Prostate gland (tissue), 2 donors: ENCODE measurements around the gene HSPE1. TPM values are rescaled to one million over a fixed set of nuclear protein-coding genes. Genes with fewer than 3 reads are reported as not detected.

Experiments used
- DNase-seq: peaks from one replicate; pipeline ENCODE4 v3.0.0-alpha.2; 2019; ENCODE audit warnings: low spot score
- H3K27ac ChIP-seq, 2 donors: fragments of 200-600 bp; sonication (generic); 2 replicates each; pipeline ENCODE4 v1.5.1; 2017 to 2019
- H3K27me3 ChIP-seq: fragments of 200-600 bp; sonication (generic); replicated peaks from 2 replicates; pipeline ENCODE4 v1.5.1; 2019; ENCODE audit not compliant: insufficient read depth
- H3K36me3 ChIP-seq, 2 donors: fragments of 200-600 bp; sonication (generic); 1 replicate in 1 of 2; 2 replicates in 1 of 2; pipeline versions ENCODE4 v1.5.1 to v1.8.1; 2017 to 2019
- H3K4me1 ChIP-seq: fragments of 200-600 bp; sonication (generic); replicated peaks from 2 replicates; pipeline ENCODE4 v1.5.1; 2019
- H3K4me3 ChIP-seq, 2 donors: fragments of 200-600 bp; sonication (generic); 2 replicates each; pipeline ENCODE4 v1.5.1; 2017 to 2019
- H3K9me3 ChIP-seq: fragments of 200-600 bp; sonication (generic); 2 replicates; pipeline ENCODE4 v1.5.1; 2017
- POLR2A ChIP-seq: fragments of 450-650 bp; IDR thresholded peaks from one replicate; pipeline ENCODE4 v1.6.1; 2016; ENCODE audit warnings: antibody characterized with exemption, mild to moderate bottlenecking
- POLR2AphosphoS5 ChIP-seq: sonication (generic); formaldehyde crosslinking; IDR thresholded peaks from one replicate; pipeline ENCODE4 v1.6.1; 2017; ENCODE audit warnings: antibody characterized with exemption
- WGBS: methylation state at CpG from one replicate; pipeline ENCODE4 v1.1.5; 2018; 5-methylcytosine and 5-hydroxymethylcytosine counted together
- intact Hi-C: fragments of 100-400 bp; cut with DNase I; formaldehyde crosslinking; loops from one replicate; pipeline ENCODE4 v1.14.2; 2022
- total RNA-seq, 2 donors: library from RNA; depleted of rRNA; stranded (reverse); fragments of >200 nt; gene quantifications; one replicate each; pipeline ENCODE4 v1.1.0, GENCODE V29; 2016
- TF ChIP-seq, protein P1 (sequence below), 4 experiments: fragments of 200-600 bp in 2 of 4; fragments of 450-650 bp in 2 of 4; sonication (generic) in 2 of 4; IDR thresholded peaks; 1 replicate in 3 of 4; 2 replicates in 1 of 4; pipeline ENCODE4 v1.5.1; 2016 to 2019; ENCODE audit warnings: antibody characterized with exemption in 4 of 4, mild to moderate bottlenecking in 2 of 4, moderate library complexity in 2 of 4

The HSPE1 gene
- total RNA-seq, 2 donors from 2014 or later = 57.0 to 139 TPM

DNA sequence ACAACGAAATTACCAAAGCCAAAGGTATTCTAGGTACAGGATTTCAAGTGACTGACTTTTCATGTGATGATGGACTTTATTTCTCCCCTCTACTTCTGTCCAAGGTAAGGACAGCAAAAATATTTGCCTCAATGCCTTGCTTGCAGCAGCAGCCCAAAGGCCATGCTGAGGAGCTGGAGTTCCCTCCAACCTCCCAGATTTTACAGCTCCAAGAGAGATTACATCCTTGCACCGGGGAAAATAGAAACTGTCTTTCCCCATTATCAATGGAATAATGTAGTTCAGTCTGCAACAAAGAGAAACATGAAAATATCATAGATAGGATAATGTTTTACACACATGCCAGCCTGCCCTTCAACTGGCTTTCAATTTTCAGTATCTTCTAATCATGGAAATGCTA, 14.0 kb upstream of the HSPE1 start:
- Histone ChIP-seq H3K4me3 (no peak overlapping the region), H3K9me3 (no peaks in the 10 kb centered on the region), H3K27ac (no peak overlapping the region), H3K27me3 (no peaks in the 10 kb centered on the region), H3K4me1 (no peaks in the 10 kb centered on the region), H3K36me3 (peaks cover 0 to 5% of the 10 kb centered on the region in 2 donors)
- intact Hi-C loops = no loop called here
- no peak for DNase-seq
- no peak for TF ChIP-seq POLR2AphosphoS5
- TF ChIP-seq, protein P1, sequence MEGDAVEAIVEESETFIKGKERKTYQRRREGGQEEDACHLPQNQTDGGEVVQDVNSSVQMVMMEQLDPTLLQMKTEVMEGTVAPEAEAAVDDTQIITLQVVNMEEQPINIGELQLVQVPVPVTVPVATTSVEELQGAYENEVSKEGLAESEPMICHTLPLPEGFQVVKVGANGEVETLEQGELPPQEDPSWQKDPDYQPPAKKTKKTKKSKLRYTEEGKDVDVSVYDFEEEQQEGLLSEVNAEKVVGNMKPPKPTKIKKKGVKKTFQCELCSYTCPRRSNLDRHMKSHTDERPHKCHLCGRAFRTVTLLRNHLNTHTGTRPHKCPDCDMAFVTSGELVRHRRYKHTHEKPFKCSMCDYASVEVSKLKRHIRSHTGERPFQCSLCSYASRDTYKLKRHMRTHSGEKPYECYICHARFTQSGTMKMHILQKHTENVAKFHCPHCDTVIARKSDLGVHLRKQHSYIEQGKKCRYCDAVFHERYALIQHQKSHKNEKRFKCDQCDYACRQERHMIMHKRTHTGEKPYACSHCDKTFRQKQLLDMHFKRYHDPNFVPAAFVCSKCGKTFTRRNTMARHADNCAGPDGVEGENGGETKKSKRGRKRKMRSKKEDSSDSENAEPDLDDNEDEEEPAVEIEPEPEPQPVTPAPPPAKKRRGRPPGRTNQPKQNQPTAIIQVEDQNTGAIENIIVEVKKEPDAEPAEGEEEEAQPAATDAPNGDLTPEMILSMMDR (IDR thresholded peaks at IDR 0.05) = no peak
- 81% methylated on average over 2 of the region's 2 CpGs for WGBS

DNA sequence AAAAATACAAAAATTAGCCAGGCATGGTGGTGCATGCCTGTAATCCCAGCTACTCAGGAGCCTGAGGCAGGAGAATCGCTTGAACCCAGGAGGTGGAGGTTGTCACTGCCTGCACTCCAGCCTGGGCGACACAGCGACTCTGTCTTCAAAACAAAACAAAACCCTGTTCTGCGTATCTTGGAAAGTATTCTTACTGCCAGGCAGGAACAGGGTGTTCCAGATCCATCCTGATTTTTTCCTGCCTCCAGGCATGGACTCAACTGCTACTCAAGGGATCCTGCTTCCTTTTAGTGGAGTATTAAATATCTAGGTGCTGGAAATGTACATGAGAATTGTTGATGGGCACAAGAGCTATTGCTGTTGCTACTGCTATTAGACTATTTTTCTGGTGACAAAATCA, 12.8 kb upstream of the HSPE1 start:
- intact Hi-C loops = no loop called here
- Histone ChIP-seq H3K4me3 (no peak overlapping the region), H3K36me3 (peaks cover 0 to 5% of the 10 kb centered on the region in 2 donors), H3K27ac (no peak overlapping the region), H3K27me3 (no peaks in the 10 kb centered on the region), H3K9me3 (no peaks in the 10 kb centered on the region), H3K4me1 (no peaks in the 10 kb centered on the region)
- DNase-seq = no peak
- TF ChIP-seq, protein P1 (IDR thresholded peaks at IDR 0.05) = no peak
- TF ChIP-seq POLR2A = no peak
- TF ChIP-seq POLR2AphosphoS5 = no peak
- 61% methylated on average over 4 of the region's 4 CpGs for WGBS

DNA sequence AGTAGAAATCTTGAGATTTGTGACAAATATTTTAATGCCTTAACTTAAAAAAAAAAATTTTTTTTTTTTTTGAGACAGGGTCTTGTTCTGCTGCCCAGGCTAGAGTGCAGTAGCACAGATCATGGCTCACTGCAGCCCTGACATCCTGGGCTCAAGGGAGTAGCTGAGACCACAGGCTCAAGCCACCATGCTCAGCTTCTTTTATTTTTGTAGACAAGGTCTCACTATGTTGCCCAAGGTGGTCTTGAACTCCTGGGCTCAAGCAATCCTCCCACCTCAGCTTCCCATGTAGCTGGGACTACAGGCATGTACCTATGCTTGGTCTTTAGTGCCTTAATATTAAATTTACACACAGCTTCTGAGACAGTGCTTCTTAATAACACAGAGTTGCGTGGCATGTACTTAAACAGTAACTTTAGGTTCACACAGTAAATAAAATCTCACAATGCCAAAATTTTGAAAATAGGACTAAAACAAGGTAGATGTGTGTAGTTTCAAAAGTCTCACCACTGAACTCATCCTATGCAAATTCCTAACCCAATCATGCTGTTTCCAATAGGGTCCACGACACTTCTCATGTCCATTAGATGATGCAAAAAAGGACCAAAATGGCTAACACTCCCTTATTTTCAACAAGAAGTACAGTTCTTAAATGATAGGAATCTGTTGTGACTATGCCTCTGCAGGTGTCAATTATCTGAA, 4.6 kb upstream of the HSPE1 start:
- intact Hi-C loops = loop anchor here (10.0 kb wide), 1 partner anchor 209 kb away; the partner anchor contains the start of gene MARS2
- 89% methylated on average over 2 of the region's 2 CpGs for WGBS
- Histone ChIP-seq H3K4me1 (no peaks in the 10 kb centered on the region), H3K9me3 (no peaks in the 10 kb centered on the region), H3K27ac (no peak overlapping the region), H3K36me3 (peaks cover 0 to 8% of the 10 kb centered on the region in 2 donors), H3K27me3 (no peaks in the 10 kb centered on the region), H3K4me3 (no peak overlapping the region)
- TF ChIP-seq, protein P1 (IDR thresholded peaks at IDR 0.05) = no peak
- no peak for TF ChIP-seq POLR2A
- TF ChIP-seq POLR2AphosphoS5 = no peak
- DNase-seq = no peak

DNA sequence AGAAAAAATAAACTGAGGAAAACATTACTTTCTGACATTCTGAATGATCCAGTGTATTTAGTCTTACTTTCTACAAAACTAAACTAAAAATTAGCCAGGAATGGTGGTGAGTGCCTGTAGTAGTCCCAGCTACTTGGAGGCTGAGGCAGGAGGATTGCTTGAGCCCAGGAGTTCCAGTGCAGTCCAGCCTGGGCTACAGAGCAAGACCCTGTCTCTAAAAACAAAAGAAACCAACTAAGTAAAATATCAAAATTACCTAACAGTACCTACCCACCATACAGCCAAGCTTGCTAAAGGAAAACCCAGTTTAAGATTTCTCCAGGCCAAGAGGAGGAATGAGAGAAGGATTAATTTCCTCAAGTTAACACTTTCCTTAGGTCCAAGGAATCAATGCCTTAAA, 3.5 kb upstream of the HSPE1 start:
- Histone ChIP-seq H3K27ac (no peak overlapping the region), H3K27me3 (no peaks in the 10 kb centered on the region), H3K4me1 (no peaks in the 10 kb centered on the region), H3K4me3 (no peak overlapping the region), H3K36me3 (peaks cover 0 to 8% of the 10 kb centered on the region in 2 donors), H3K9me3 (no peaks in the 10 kb centered on the region)
- intact Hi-C loops = loop anchor here (10.0 kb wide), 1 partner anchor 208 kb away; the partner anchor contains the start of gene MARS2
- TF ChIP-seq POLR2A = no peak
- no peak for TF ChIP-seq POLR2AphosphoS5
- TF ChIP-seq, protein P1 (IDR thresholded peaks at IDR 0.05) = no peak
- no peak for DNase-seq

DNA sequence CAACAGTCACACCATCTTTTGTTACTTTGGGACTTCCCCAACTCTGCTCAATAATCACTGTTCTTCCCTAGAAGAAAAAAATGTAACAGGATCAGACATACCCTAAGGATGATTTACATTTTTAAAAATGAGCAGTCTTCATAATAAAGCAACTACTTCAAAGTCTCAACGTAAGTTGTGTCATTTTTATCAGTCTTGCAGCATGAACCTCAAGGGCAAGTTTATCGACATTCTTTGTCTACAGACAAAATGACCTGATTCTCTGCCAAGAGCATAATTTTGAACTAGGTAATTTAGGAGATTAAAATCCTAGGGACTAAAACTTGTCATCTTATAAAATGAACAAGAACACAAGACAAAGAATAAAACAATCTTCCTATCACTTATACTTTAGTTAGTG, 2.9 kb upstream of the HSPE1 start:
- H3K4me1 ChIP-seq = no peaks in the 10 kb centered on the region
- H3K27ac ChIP-seq = no peak overlapping the region
- 22% methylated on average over 2 of the region's 2 CpGs for WGBS
- H3K36me3 ChIP-seq = peaks cover 0 to 8% of the 10 kb centered on the region in 2 donors
- no peak for DNase-seq
- H3K27me3 ChIP-seq = no peaks in the 10 kb centered on the region
- H3K9me3 ChIP-seq = no peaks in the 10 kb centered on the region
- intact Hi-C loops = loop anchor here (10.0 kb wide), 1 partner anchor 207 kb away; the partner anchor contains the start of gene MARS2
- TF ChIP-seq POLR2A (no peak), POLR2AphosphoS5 (no peak)
- TF ChIP-seq, protein P1 (IDR thresholded peaks at IDR 0.05) = no peak
- H3K4me3 ChIP-seq = no peak overlapping the region
